ENCODE results near the gene ADIPOR2. TPM values are rescaled to one million over a fixed set of nuclear protein-coding genes. Genes with fewer than 3 reads are reported as not detected.
A peak's percentile ranks its signal among the peaks of the same experiment; 100 is the strongest.
"Not testable (repeated sequence)": the region's sequence is repeated elsewhere in the genome, so short reads cannot be mapped to it uniquely, and the experiment has no call there.

ADIPOR2 gene
- total and polyA plus RNA-seq, 11 donors, result 17.7 to 52.5 (median 36.7) TPM

DNA sequence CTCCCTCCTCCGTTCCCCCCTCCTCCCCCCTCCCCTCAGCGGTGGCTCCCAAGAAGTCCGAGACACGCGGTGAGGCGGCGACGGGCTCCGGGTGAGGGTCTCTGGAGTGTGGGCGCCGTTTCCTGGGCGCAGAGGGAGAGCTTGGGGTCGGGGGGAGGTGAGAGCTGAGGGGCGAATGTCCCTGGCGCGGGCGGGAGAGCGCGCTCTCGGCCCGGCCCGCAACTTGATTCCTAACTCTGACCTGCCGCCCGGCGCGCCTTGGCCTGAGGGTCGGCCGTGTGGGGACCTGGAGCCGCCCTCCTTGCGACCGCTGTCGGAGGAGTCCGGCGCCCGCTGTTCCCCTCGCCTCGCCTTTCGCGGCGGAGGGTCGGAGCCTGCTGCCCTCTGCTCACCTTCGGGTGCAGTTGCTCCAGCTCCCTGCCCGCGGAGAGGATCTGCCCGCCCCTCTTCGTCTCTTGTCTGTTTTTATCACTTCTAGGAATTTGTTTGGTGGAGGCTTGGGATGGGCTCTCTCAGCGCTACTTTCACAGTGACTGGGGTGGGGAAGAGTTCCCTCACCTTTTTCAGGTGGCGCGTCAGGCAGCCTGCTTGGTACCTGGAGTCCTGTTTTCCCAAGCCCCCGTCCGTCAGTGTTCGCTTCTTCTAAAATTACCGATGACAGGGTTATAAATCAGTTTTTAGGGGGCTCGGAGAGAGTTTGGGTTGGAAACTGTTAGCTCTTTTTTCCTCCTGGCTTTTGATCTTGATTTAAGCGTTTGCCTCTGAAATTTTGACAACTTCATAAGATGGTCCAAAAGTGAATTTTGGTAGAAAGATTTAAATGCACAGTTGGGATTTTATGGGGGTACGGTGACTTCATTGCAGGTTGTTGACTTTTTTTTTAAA, 495 bp downstream of the ADIPOR2 start:
- ATAC-seq (peak; percentile 16 to 73 (median 52)), DNase-seq (peak; percentile 47 to 75 (median 57))
- TF ChIP-seq, protein P1, sequence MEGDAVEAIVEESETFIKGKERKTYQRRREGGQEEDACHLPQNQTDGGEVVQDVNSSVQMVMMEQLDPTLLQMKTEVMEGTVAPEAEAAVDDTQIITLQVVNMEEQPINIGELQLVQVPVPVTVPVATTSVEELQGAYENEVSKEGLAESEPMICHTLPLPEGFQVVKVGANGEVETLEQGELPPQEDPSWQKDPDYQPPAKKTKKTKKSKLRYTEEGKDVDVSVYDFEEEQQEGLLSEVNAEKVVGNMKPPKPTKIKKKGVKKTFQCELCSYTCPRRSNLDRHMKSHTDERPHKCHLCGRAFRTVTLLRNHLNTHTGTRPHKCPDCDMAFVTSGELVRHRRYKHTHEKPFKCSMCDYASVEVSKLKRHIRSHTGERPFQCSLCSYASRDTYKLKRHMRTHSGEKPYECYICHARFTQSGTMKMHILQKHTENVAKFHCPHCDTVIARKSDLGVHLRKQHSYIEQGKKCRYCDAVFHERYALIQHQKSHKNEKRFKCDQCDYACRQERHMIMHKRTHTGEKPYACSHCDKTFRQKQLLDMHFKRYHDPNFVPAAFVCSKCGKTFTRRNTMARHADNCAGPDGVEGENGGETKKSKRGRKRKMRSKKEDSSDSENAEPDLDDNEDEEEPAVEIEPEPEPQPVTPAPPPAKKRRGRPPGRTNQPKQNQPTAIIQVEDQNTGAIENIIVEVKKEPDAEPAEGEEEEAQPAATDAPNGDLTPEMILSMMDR (IDR thresholded peaks at IDR 0.05), result peak in 1 of 12 donors; percentile 11
- no peak for TF ChIP-seq POLR2A (IDR thresholded peaks at IDR 0.05)
- H3K27me3 ChIP-seq, result no peaks in the 10 kb centered on the region
- peak overlapping the region; percentile 62 to 99 (median 92) for H3K4me3 ChIP-seq
- H3K36me3 ChIP-seq, result peaks cover 0 to 6% (median 0%) of the 10 kb centered on the region in 9 donors
- H3K9me3 ChIP-seq, result no peaks in the 10 kb centered on the region
- H3K4me1 ChIP-seq, result peaks cover 0 to 45% (median 17%) of the 10 kb centered on the region in 12 donors
- WGBS, 4 donors, result 1 to 2% (median 1%) methylated on average over 39 to 56 of the region's 56 CpGs
- intact Hi-C loops (cut with DNase I), result loop anchor here in 6 of 10 donors (2.0 to 10.0 kb wide), 7 partner anchors 29 to 86 kb away; no protein-coding TSS in a partner anchor
- H3K27ac ChIP-seq, result peak overlapping the region; percentile 72 to 97 (median 91)

DNA sequence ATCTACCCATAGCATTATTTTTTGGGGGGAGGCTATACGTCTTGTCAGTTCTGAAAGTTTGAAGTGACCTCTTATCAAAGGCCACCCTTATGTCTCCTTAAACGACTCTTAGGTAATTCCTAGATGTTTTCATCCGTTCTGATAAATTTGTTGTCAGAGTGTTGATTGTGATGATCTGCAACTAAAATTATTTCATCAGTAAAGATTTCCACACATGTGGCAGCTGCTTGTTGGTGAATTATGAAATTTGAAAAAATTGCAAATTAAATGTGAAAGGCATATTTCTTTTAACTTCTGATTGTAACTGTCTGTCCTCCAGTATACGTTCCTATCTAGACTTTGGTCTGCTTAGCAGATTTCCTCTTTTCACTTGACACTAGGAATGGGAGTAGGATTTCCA, 1.4 kb downstream of the ADIPOR2 start:
- TF ChIP-seq POLR2A (IDR thresholded peaks at IDR 0.05), result no peak
- TF ChIP-seq, protein P1 (IDR thresholded peaks at IDR 0.05), result no peak
- Histone ChIP-seq H3K4me3 (peak overlapping the region in 11 of 12 donors; percentile 62 to 99 (median 90)), H3K9me3 (no peaks in the 10 kb centered on the region), H3K27ac (peak overlapping the region in 3 of 12 donors; percentile 88 to 97 (median 91)), H3K4me1 (peaks cover 0 to 53% (median 23%) of the 10 kb centered on the region in 12 donors), H3K36me3 (peaks cover 0 to 6% (median 0%) of the 10 kb centered on the region in 9 donors), H3K27me3 (no peaks in the 10 kb centered on the region)
- DNase-seq (no peak), ATAC-seq (no peak)
- intact Hi-C loops (cut with DNase I), result loop anchor here in 5 of 10 donors (5.0 to 10.0 kb wide), 5 partner anchors 35 to 85 kb away; no protein-coding TSS in a partner anchor
- WGBS, 4 donors, result 32 to 47% (median 33%) methylated on average over 4 of the region's 4 CpGs

DNA sequence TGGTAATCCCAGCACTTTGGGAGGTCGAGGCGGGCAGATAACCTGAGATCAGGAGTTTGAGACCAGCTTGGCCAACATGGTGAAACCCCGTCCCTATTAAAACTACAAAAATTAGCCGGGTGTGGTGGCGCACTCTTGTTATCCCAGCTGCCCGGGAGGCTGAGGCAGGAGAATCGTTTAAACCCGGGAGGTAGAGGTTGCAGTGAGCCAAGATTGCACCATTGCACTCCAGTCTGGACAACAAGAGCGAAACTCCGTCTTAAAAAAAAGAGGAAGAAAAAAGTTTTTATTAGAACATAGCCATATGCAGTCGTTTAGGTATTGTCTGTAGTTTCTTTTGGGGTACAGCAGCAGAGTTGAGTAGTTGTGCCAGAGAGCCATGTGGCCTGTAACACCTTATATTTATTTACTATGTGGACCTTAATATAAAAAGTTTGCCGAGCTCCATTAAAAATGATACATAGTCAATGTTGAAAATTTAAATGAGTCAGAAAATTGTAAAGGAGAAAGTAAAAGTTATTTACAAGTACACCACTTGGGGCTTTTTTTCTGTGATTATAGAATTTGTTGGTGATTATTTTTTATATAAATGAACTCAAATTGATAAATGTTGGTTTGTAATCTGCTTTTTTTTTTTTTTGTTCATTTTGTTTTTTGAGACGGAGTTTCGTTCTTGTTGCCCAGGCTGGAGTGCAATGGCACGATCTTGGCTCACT, 2.2 kb downstream of the ADIPOR2 start:
- TF ChIP-seq POLR2A (IDR thresholded peaks at IDR 0.05), result no peak
- TF ChIP-seq, protein P1 (IDR thresholded peaks at IDR 0.05), result no peak
- Histone ChIP-seq H3K36me3 (peaks cover 0 to 6% (median 0%) of the 10 kb centered on the region in 9 donors), H3K4me3 (peak overlapping the region in 5 of 12 donors; percentile 10 to 98 (median 90)), H3K27ac (peak overlapping the region in 1 of 12 donors; percentile 2), H3K9me3 (no peaks in the 10 kb centered on the region), H3K27me3 (no peaks in the 10 kb centered on the region), H3K4me1 (peaks cover 0 to 57% (median 30%) of the 10 kb centered on the region in 12 donors)
- intact Hi-C loops (cut with DNase I), result loop anchor here in 5 of 10 donors (5.0 to 10.0 kb wide), 5 partner anchors 36 to 84 kb away; no protein-coding TSS in a partner anchor
- 86 to 92% (median 90%) methylated on average over 15 of the region's 15 CpGs for WGBS, 4 donors
- DNase-seq, result no peak
- ATAC-seq, result no peak

DNA sequence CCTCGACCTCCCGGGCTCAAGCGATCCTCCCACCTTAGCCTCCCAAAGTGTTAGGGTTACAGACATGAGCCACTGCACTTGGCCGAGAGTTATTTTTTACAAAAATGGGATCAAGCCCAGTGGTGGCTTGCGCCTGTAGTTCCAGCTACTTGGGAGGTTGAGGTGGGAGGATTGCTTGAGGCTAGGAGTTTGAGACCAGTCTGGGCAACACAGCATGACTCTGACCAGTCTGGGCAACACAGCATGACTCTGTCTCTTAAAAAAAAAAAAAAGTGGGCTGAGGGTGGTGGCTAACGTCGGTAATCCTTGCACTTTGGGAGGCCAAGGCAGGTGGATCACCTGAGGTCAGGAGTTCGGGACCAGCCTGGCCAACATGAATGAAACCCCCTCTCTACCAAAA, 4.2 kb downstream of the ADIPOR2 start:
- not testable (repeated sequence) for H3K27me3 ChIP-seq, H3K36me3 ChIP-seq, DNase-seq, H3K9me3 ChIP-seq, H3K4me3 ChIP-seq, ATAC-seq, H3K27ac ChIP-seq
- 85 to 99% (median 94%) methylated on average over 8 of the region's 8 CpGs for WGBS, 4 donors
- peaks cover 0 to 71% (median 30%) of the 10 kb centered on the region in 12 donors for H3K4me1 ChIP-seq
- intact Hi-C loops (cut with DNase I), result loop anchor here in 2 of 10 donors (5.0 to 10.0 kb wide), 2 partner anchors 60 to 77 kb away; no protein-coding TSS in a partner anchor
